Activated T-cell treated with anti-CD3 and anti-CD28 coated beads, Interleukin-2, amount 50 U/mL, for 4 hours (primary cell): ENCODE data around the gene ADAMTS14. TPM values are rescaled to one million over a fixed set of nuclear protein-coding genes. Genes with fewer than 3 reads are reported as not detected.

Experiments used
- ATAC-seq, 2 donors: fragments of 200-7000 bp; cut with Tn5 transposase; one replicate each; pipeline ENCODE4 v1.10.0; 2021
- DNase-seq: peaks from one replicate; pipeline ENCODE4 v3.0.0-alpha.2; 2020
- H3K27me3 Mint-ChIP-seq: one replicate; pipeline ENCODE4 v1.8.0; 2021; ENCODE audit warnings: low read depth, mixed read lengths
- H3K36me3 Mint-ChIP-seq: one replicate; pipeline ENCODE4 v1.8.0; 2022; ENCODE audit warnings: mixed read lengths; ENCODE audit not compliant: insufficient read depth
- H3K4me1 Mint-ChIP-seq: one replicate; pipeline ENCODE4 v1.8.0; 2021; ENCODE audit warnings: low read depth, mixed read lengths
- H3K4me3 Mint-ChIP-seq: one replicate; pipeline ENCODE4 v1.8.0; 2021; ENCODE audit warnings: mild to moderate bottlenecking, moderate library complexity, mixed read lengths
- H3K9me3 Mint-ChIP-seq: one replicate; pipeline ENCODE4 v1.8.0; 2021; ENCODE audit warnings: mixed read lengths
- total RNA-seq, 3 donors: library from RNA; stranded (reverse); gene quantifications; one replicate each; pipeline ENCODE4 v1.2.1, GENCODE V29; 2021

The ADAMTS14 gene
- total RNA-seq, 3 donors from 2014 or later = 0.08 to 0.15 (median 0.14) TPM

DNA sequence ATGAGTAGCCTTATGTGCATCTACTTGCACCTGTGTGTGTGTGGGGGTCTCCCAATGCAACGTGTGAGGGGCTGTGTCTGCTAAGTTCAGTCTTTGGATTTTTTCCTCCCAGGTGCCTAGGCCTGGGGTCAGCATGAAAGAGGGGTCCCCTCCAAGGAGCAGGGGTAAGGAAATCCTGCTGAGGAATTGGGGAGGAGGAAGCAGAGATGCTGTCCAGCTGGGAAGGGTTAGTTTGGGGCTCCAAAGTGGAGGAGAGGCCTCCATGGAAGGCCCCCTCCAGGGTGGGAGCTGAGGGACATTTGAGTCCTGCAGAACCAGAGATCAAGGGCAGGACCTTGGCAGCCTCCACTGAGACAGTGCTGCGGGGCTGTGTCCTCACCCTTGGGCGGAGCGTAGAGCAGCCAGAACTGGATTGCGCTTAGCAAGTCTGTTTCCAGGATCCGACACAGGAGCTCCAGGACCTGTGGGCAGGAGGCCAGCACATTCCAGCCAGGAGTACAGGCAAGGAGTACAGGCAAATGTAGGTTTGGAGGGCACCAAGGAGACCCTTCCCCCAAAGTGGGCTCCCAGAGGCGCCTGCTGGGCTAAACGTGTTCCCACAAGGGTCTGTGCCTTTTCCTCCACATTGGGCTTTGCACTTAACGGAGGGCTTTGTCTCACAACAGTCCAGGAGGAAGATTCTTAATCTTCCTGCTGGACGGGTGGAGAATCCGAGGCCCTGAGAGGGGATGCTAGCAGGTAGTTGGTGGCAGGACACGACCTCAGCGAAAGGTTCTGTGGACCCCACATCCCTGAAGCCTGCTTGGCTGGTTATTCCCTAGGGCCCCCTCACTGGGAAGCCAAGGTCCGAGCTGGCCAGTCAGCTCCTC, 102.7 kb downstream of the ADAMTS14 start:
- no peak overlapping the region for H3K4me3 Mint-ChIP-seq
- H3K9me3 Mint-ChIP-seq = no peaks in the 10 kb centered on the region
- ATAC-seq (no peak), DNase-seq (no peak)
- no peaks in the 10 kb centered on the region for H3K36me3 Mint-ChIP-seq
- H3K27me3 Mint-ChIP-seq = peaks cover 1% of the 10 kb centered on the region
- H3K4me1 Mint-ChIP-seq = no peaks in the 10 kb centered on the region

DNA sequence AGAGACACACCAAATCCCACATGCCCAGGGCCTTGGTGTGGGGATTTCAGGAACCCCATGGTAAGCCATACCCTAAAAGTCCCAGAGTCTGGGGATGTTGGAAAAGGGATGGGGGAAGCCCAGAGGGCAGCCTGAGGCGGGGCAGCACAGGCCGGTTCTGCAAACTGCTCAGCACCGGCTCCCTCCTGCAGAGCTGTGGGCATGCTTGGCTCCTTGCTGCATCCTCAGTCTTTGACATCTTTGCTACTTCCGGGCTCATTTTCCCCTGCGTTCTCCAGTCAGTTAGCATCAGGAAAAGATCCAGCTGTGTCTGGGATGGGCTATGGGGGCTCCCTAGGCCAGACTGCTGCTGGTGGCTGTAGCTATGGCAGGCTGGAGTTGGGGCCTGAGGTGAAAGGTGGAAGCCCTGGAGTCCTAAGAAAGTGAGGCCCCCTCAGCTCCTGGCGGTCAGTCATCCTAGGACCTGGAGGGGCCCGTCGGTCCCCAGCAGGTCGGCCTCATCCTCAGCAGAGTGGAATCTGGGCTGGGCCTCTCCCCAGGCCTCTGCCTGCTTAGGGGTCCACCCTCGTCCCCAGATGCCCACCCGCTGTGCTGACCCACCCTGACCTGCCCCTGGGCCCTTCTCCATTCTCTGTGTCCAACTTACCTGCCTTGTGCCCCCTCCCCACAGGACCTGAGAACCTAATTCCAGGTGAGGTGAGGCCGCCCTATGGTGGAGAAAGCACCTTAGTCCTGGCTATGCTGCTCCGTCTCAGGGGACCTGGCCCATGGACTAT, 103.6 kb downstream of the ADAMTS14 start:
- DNase-seq = no peak
- Mint-ChIP-seq H3K9me3 (no peaks in the 10 kb centered on the region), H3K4me3 (no peak overlapping the region), H3K4me1 (no peaks in the 10 kb centered on the region), H3K27me3 (peaks cover 1% of the 10 kb centered on the region), H3K36me3 (no peaks in the 10 kb centered on the region)
- no peak for ATAC-seq

DNA sequence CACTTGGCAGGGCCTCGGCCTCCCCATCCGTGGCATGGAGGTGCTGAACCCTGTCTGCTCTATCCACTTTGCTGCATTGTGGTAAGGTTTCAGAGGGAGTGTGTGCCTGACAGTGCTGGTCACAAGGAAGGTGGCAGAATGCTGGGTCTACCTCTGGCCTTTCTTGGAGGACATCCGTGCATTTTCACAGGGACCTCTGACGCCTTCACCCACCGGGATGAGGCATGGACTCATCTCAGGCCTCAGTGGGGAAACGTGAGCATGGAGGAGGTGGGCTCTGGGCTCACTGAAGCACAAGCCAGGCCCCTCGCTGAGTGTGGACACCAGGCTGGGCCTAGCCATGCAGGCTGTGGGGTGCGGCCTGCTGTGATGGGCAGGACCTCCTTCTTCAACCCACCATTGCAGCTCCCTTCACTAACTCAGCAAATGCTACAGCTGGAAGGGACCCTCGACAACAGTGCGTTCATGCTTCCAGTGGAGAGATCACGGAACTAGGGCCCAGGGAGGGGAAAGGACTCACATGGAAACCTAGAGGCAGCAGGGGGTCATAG, 104.2 kb downstream of the ADAMTS14 start:
- Mint-ChIP-seq H3K4me1 (no peaks in the 10 kb centered on the region), H3K27me3 (peaks cover 1% of the 10 kb centered on the region), H3K9me3 (no peaks in the 10 kb centered on the region), H3K4me3 (no peak overlapping the region), H3K36me3 (no peaks in the 10 kb centered on the region)
- DNase-seq = no peak
- ATAC-seq = no peak

DNA sequence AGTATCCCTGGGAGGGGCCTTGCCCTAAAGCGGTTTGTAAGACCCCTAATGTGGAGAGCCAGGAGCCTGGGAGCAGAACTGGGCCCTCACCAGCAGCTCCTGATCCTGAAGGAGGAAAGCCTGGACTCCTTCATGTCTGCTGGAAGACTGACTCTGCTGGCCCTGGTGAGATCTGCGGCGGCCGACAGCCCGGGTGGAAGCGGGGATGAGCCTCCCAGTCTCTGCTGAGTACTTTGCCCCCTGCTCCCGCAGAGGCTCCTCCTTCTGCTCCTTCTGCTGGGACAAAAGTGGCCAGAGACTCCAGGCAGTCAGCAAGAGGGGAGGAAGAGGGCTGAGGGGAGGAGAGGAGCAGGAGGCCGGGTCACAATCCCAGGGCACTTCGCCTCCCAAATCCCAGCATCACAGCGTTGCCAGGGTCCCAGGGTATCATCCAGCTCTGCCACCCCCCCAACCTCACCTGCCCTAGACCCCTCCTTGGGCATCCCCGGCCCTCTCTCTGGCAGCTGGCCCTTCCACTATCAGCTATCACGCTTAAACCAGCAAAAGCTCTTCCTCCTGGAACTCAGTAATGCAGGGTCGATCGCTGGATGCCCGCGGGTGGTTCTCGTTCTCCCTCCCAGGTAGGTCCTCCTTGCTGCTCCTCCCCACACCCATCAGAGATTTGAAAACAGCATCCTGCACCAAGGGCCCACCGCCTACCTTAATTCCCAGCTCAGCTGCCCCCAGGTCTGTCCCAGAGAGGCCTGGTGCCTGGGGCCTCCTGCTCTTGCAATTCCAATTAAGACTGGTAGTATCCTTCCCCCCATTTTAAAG, 105.0 kb downstream of the ADAMTS14 start:
- Mint-ChIP-seq H3K27me3 (peaks cover 1% of the 10 kb centered on the region), H3K4me1 (no peaks in the 10 kb centered on the region), H3K9me3 (no peaks in the 10 kb centered on the region), H3K36me3 (no peaks in the 10 kb centered on the region), H3K4me3 (no peak overlapping the region)
- ATAC-seq (no peak), DNase-seq (no peak)

DNA sequence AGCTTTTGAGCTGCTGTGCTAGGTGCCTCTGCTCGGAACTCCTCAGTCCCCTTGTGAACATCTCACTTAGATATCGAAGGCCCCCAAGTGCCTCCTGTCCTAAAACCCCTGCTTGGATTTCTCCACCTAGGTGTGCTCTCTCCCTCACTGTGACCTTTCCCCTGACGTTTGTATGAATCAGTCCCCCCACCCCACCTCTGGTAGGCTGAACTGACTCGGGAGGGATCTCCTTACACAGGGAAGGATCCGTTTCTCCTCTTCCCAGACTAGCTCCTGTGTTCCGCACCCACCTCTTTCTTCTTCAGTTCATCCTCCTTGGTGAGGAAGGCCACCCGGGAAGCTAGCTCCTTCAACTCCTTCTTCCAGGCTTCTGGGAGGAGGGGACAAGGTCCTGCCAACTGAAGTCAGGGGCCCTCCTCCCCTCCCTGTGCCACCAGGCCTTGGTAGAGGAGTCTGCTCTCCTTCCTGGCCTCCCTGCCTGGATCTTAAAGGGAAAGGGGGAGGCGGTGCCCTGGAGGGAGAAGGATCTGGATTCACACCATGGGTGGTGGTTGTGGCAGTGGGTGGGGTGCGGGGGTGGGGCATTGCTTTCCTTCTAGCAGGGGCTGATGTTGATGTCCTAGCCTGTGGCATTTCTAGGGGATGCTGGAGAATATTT, 106.1 kb downstream of the ADAMTS14 start:
- H3K36me3 Mint-ChIP-seq = no peaks in the 10 kb centered on the region
- ATAC-seq = no peak
- H3K4me1 Mint-ChIP-seq = no peaks in the 10 kb centered on the region
- no peak for DNase-seq
- H3K27me3 Mint-ChIP-seq = peaks cover 4% of the 10 kb centered on the region
- H3K4me3 Mint-ChIP-seq = no peak overlapping the region
- H3K9me3 Mint-ChIP-seq = no peaks in the 10 kb centered on the region

DNA sequence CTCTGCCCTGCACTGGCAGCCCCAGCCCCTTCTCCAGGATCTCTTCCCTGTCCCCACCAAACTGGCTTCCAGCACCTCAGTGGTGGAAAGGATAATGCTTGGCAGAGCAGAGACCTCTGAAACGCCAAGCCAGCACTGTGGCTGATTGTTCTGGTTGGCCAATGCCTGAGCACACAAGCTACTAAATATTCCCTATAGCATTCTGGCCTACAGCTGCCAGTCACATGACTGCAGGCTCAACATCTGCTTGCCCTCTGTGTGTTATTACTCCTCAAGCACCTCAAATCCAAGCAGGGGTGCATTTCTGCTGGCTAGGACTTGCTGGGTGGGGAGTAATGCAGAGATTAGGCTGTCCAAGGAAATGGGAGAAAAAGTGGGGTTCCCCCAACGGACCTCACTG, 106.8 kb downstream of the ADAMTS14 start:
- ATAC-seq (no peak), DNase-seq (no peak)
- Mint-ChIP-seq H3K4me3 (no peak overlapping the region), H3K4me1 (no peaks in the 10 kb centered on the region), H3K36me3 (no peaks in the 10 kb centered on the region), H3K27me3 (peaks cover 4% of the 10 kb centered on the region), H3K9me3 (no peaks in the 10 kb centered on the region)

DNA sequence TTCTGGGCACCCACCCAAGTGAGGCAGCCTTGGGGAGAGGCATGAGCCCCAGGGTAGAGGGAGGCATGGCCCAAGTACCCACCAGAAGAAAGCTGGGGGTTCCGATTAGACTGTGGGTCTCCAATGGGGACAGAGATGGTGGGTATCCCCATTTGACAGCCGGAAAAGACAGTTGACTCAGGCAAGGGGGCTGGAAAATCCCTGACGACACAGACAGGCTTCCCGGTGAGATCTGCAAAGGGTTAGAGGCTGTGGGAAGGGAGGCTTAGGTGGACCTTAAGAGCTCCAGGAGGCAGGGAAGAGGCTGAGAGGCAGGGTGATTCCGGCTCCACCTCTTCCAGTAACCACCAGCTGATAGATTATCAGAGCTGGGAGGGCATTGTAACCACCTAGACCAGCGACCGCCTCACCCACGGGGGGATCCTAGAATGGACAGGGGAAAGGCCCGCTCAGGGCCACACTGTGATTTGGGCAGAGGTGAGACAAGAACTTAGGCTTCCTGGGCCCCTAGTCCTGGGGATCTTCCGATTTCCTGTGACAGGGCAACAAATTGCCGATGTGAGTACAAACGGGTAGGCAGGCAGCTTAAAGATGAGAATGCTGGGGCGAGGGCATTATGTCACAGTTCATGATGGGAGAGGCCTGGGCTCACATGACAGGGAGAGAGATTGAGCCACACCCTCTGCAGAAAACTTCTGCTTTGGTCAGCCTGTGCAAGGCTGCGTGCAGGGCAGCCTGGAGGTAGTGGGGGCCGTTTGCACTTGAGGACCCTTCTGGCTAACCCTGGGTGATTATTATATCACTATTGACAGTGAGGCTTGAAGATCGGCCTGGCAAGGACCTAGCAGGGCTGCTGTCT, 107.4 kb downstream of the ADAMTS14 start:
- Mint-ChIP-seq H3K36me3 (no peaks in the 10 kb centered on the region), H3K27me3 (peaks cover 3% of the 10 kb centered on the region), H3K4me3 (no peak overlapping the region), H3K9me3 (no peaks in the 10 kb centered on the region), H3K4me1 (no peaks in the 10 kb centered on the region)
- DNase-seq = no peak
- no peak for ATAC-seq

DNA sequence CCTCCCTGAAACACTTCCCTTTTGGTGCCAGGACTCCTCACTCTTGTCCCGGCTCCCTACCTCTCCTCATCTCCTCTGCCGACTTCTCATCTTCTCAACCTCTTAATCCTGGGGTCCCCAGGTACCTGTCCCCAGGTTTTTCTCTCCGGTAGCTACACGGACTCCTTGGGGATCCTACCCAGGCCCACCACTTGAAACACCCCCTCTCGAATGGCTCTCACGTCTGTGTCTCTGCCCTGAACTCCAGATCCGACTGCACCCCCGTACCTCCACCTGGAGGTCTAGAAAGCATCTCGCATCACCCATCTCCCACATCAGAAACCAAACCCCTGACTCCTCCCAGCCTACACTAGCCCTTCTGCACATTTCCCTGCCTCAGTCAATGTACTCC, 108.1 kb downstream of the ADAMTS14 start:
- Mint-ChIP-seq H3K27me3 (peaks cover 2% of the 10 kb centered on the region), H3K9me3 (no peaks in the 10 kb centered on the region), H3K36me3 (no peaks in the 10 kb centered on the region), H3K4me1 (no peaks in the 10 kb centered on the region), H3K4me3 (no peak overlapping the region)
- DNase-seq (no peak), ATAC-seq (no peak)

DNA sequence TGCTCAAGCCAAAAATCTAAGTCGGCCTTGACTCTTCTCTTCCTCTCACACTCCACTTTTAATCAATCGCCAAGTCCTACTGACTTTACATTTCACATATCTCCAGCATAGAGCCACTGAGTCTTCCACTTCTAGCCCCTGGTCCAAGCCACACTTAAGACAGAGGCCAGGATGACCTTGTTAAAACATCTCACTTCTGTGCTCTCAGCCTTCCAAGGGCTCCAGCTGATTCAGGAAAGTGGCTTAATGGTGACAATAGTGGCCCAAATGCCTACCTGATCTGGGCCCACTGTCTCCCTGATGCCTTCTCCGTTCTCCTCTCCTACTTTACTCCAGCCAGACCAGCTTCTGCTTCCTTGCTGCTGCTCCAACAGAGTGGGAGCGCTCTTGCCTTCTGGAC, 108.5 kb downstream of the ADAMTS14 start:
- Mint-ChIP-seq H3K36me3 (no peaks in the 10 kb centered on the region), H3K4me3 (no peak overlapping the region), H3K4me1 (no peaks in the 10 kb centered on the region), H3K9me3 (no peaks in the 10 kb centered on the region), H3K27me3 (peaks cover 2% of the 10 kb centered on the region)
- DNase-seq = no peak
- ATAC-seq = no peak

DNA sequence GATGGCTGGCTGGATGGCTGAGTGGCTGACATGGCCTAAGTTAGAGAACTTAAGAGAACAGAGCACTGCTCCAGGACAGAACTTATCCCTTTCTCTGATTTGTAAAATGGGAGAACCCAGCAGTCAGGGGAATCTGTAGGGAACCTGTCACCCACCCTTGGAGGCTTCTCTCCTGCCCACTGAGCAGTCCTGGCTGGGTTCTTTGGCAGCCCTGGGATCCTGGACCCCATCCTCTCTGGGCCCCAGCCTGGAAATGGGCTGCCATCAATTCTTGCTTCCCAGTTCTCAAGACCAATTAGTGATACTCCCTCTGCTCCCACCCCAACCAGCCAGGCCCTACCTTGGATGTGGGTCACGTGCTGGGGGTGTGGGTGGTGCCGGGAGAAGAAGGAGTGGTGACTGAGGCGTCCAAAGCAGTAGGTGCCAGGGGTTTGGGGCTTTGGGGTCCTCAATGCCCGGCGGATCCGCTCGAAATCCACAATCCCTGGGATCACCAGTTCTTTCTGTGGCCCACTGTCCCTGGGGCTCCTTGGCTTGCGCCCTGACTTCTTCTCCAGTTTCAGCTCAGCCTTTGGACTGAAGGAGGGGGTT, 109.2 kb downstream of the ADAMTS14 start:
- Mint-ChIP-seq H3K27me3 (peaks cover 2% of the 10 kb centered on the region), H3K4me3 (no peak overlapping the region), H3K9me3 (no peaks in the 10 kb centered on the region), H3K36me3 (no peaks in the 10 kb centered on the region), H3K4me1 (no peaks in the 10 kb centered on the region)
- ATAC-seq (no peak), DNase-seq (no peak)

DNA sequence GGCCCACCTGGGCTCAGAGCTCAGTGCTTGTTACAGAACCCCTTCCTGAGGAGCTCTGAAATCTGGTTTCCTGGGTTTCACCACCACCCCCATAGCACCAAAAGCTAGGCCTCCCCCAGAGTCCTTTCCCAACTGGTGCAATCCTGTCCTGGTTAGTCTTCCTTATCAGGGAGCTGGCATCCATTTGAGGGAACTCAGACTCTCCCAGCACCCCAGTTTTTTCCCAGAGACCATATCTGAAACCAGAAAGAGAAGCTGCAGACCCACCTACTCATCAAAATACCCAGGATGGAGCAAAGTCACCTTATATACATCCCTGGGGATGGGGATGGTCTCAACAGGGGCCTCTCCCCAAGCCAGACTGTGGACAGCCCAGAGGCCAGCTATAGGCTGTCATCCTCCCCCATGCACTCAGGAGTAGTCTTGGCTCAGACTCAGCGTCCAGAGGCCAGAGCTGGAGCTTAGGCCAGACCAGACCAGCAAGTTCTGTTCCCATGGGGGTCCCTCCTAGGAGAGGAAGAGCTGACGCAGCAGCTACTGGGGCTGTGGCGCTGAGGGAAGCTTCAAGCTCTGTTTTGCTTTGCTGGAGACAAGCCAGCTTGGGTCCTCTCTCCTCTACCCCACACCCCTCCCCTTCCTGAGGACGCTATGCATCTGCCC, 109.9 kb downstream of the ADAMTS14 start:
- H3K9me3 Mint-ChIP-seq = no peaks in the 10 kb centered on the region
- ATAC-seq (no peak), DNase-seq (no peak)
- peaks cover 2% of the 10 kb centered on the region for H3K27me3 Mint-ChIP-seq
- no peaks in the 10 kb centered on the region for H3K36me3 Mint-ChIP-seq
- no peak overlapping the region for H3K4me3 Mint-ChIP-seq
- H3K4me1 Mint-ChIP-seq = peaks cover 5% of the 10 kb centered on the region
